Measurements from ENCODE around the gene SMCR8. TPM values are rescaled to one million over a fixed set of nuclear protein-coding genes. Genes with fewer than 3 reads are reported as not detected.

Gene SMCR8
- polyA plus RNA-seq, 1 of the 3 experiments (the other 2 are of a cell fraction), result 5.6 TPM

- no peak for TF ChIP-seq REST (IDR thresholded peaks at IDR 0.05; ENCODE audit: low read depth, low read length)
Measured at GRCh38 chr17:18362698-18363100, 47.6 kb downstream of the SMCR8 start (continued).

- H3K79me2 ChIP-seq (ENCODE audit: insufficient read depth), result peaks cover 21% of the 10 kb centered on the region; the same call in 1 of the 2 replicates
- no peaks in the 10 kb centered on the region for H3K36me3 ChIP-seq (replicated peaks in 1 of 2; ENCODE audit: control insufficient read depth in 1 of 2, insufficient read depth in 2 of 2, low read length in 1 of 2)
- no peaks in the 10 kb centered on the region for H4K20me1 ChIP-seq (ENCODE audit: insufficient read depth)
- no peaks in the 10 kb centered on the region for H3K27me3 ChIP-seq (ENCODE audit: insufficient read depth)
- peak within 1 kb of the TSS; percentile 95 for H3K4me2 ChIP-seq
- peak within 1 kb of the TSS; percentile 91 for H2AFZ ChIP-seq (ENCODE audit: low read depth)
- H3F3A ChIP-seq (replicated peaks; ENCODE audit: insufficient read depth), result peaks cover 4% of the 10 kb centered on the region
- peak within 1 kb of the TSS; percentile 69 for H3K9ac ChIP-seq
- H3K27ac ChIP-seq (ENCODE audit: low read depth in 2 of 2, low read length in 1 of 2), result no peak within 1 kb of the TSS; a peak in 1 of 4 replicates
- peaks cover 4 to 8% of the 10 kb centered on the region in 2 experiments; a peak in 1 of 4 replicates for H3K4me1 ChIP-seq (ENCODE audit: control insufficient read depth in 1 of 2, insufficient read depth in 2 of 2, low read depth in 1 of 2, low read length in 1 of 2)
- CTCF ChIA-PET, result interaction anchor here (1.5 kb wide), 1 partner anchor 43 kb away, joined by 6 read pairs; no protein-coding TSS in a partner anchor
- H3K9me3 ChIP-seq, result no peaks in the 10 kb centered on the region
- WGBS (ENCODE audit: low lambda C conversion rate), result 5% methylated on average over 24 of the region's 76 CpGs
- no peaks in the 10 kb centered on the region for H3K9me2 ChIP-seq
- POLR2A ChIA-PET, result interaction anchor here (0.6 to 0.7 kb wide), 2 partner anchors 26 to 53 kb away, joined by 3 read pairs; no protein-coding TSS in a partner anchor
- H3K4me3 ChIP-seq (ENCODE audit: low read depth in 2 of 2, low read length in 1 of 2), result peak within 1 kb of the TSS; percentile 64 to 87
- TF ChIP-seq MXI1 (IDR thresholded peaks at IDR 0.05; ENCODE audit: low read depth, low read length), result peak; percentile 93
- no peak for TF ChIP-seq FOXM1 (IDR thresholded peaks at IDR 0.05; ENCODE audit: low read depth)
- TF ChIP-seq MAX (IDR thresholded peaks at IDR 0.05; ENCODE audit: low read depth), result peak; percentile 84
- peak; percentile 51; the same call in 1 of the 2 replicates for TF ChIP-seq POLR2AphosphoS5 (IDR thresholded peaks at IDR 0.05; ENCODE audit: low read depth, low read length)
- no peak for TF ChIP-seq NFIC (IDR thresholded peaks at IDR 0.05; ENCODE audit: borderline replicate concordance)
- peak; percentile 92 for TF ChIP-seq USF1 (IDR thresholded peaks at IDR 0.05; ENCODE audit: borderline replicate concordance, low read depth)
- peak; percentile 76 for TF ChIP-seq NRF1 (IDR thresholded peaks at IDR 0.05; ENCODE audit: low read depth, low read length)
- TF ChIP-seq RFX5 (IDR thresholded peaks at IDR 0.05; ENCODE audit: low read length), result peak; percentile 89
- TF ChIP-seq TAF1 (IDR thresholded peaks at IDR 0.05; ENCODE audit: borderline replicate concordance, low read depth, low read length), result peak; percentile 20; the same call in 1 of the 2 replicates
- peak; percentile 98 for DNase-seq
Measured at GRCh38 chr17:18363101-18364049, 48.3 kb downstream of the SMCR8 start, which contains the start of gene SHMT1. TSS of gene SHMT1 (minus strand) at chr17:18363550. CDS start at chr17:18355981, 7,569 bp downstream.

Data from SK-N-SH (cell line).